SKM-1 treated with dmso at 0.1 percent for 144 hours (cell line): ENCODE data around the gene RSPO4.
"Not testable (repeated sequence)": the region's sequence is repeated elsewhere in the genome, so short reads cannot be mapped to it uniquely, and the experiment has no call there.

ENCODE experiments used
- DNase-seq: peaks from one replicate; lab custom pipeline; 2025; ENCODE audit not compliant: unreplicated experiment; lab: John Stamatoyannopoulos, UW

The RSPO4 gene

DNA sequence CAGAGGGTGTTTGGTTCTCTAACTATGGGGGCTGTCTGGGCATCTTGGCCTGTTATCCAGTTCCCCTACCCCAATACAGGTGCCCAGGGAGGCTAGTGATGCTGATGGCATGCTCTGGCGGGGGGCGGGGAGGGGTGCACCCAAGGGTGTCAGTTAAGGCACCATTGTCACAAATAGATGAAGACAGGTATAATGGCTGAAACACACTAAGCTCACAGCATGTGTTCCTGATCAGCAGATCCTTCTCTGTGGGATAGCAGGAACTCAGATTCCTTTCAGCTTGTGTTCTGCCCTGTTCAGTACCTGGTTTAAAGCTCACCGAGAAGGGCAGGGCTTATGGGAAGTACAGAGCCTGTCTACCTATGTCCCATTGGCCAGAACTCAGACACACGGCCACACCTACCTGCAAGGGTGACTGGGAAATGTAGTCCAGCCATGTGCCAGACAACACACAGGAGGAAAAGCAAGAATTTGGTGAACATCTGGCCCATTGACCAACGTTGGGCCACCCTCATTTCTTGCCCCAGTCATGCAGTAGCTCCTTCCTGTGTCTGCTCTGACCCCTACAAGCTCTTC, 3.4 kb upstream of the RSPO4 start:
- peak; percentile 28 for DNase-seq

DNA sequence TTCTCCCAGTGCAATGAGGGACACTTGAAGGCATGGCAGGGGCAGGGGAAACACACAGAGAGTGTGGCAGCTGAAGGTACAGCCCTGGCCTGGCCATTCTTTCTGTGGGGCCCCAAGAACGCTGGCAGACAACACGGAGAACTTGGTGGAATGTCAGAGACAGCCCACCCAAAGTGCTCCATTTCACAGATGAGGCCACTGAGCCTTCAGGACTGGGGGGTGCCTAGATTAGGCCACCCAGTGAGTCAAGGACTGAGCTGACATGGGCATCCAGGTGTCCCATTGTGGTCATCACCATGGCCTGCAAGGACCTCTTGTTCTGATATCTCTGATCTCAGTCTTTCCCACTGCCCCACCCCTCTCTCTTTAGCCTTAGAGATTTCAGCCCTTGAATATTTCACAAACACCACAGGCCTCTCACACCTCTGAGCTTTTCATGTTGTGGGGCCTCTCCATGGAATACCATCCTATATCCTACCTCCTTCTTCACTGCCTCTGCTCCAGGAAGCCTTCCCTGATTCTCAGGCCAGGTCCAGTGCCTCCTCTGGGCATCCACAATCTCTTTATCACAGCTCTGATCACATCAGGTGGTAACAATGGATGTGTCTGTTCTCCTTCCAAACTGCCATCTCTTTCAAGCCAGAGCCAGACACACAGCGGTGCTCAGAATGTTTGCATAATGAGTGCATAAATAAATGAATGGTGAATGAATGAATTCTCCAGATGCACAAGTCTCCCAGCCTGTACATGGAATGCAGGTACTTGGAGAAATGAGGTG, 2.0 kb upstream of the RSPO4 start:
- DNase-seq = no peak

DNA sequence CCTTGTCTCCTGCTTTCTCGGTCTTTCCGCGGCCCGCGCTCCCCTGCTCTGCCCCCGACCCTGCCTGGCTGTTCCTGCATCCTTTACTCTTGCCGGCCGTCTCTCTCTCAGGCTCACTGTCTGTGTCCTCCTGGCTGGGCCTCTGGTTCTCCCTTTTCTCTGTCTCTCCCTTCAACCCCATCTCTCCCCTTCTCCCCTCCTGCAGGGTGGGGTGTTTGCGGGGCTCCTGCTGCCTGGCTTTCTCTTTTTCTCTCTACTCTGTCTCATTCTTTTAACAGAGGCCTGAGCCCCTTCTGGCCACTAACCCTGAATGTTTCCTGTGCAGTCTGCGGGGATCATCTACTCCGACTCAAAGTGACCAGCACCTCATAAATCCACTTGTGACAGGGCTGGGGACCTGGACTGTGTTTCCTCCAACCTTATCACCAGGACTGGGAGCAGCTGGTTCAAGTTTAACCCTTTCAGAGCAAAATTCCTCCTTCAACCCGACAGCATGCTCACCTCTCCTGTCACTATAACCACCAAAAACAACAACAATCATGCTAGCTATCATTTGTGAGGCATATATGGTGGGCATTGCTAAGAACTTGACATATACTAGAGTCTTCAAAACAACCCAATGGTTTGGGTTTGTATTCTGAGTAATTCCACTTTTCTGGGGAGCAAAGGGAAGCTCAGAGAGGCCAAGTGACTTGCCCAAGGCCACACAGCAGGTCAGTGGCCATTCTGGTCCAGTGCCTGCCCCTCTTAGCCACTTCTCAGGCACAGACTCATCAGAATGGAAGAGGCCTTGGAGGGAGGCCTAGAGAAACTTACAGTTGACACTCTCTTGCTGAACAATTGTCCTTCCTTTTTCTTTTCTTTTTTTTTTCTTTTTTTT, 811 bp upstream of the RSPO4 start:
- no peak for DNase-seq

DNA sequence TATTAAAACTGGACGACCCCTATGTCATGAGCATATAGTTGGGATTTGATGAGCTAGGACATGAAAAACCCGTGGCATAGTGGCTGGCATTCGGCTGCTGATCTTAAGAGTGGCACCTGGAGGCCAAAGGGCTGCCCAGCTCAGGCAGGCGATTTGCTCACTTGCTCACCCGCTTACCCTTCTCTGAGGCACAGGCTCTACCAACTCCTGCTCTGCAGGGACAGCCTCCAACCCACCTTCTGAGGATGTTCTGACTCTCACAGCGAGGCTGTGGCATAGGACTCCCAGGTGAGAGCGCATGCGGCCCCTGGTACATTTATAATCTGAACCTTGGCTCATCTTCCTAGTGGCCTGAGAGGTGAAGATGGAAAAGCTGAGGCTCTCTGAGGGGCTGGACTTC, 995 bp downstream of the RSPO4 start:
- no peak for DNase-seq

GRCh38 chr20:998231-998830, 3.8 kb downstream of the RSPO4 start:
- no peak for DNase-seq

DNA sequence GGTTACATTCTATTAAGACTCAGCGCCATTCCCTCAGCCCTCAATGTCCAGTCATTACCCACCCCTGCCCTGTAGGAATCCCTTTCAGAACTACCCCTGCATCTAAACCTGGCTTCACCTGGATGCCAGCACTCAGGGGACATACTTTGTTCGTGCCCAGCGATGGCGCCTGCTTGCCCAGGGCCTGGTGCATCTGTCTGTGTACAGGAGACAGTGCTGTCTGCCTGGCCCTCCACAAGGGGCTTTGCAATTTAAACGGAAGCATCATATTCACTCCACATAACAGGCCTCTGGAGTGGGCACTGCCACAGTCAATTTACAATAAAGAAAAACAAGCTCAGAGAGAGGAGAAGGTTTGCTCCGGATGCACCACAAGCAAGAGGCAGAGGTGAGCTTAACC, 4.6 kb downstream of the RSPO4 start:
- DNase-seq = no peak

GRCh38 chr20:997016-997415, 5.1 kb downstream of the RSPO4 start:
- no peak for DNase-seq

- DNase-seq = peak; percentile 20
Measured at GRCh38 chr20:995170-995569, 6.9 kb downstream of the RSPO4 start.

- DNase-seq = no peak
Measured at GRCh38 chr20:992801-993535, 9.1 kb downstream of the RSPO4 start.

DNA sequence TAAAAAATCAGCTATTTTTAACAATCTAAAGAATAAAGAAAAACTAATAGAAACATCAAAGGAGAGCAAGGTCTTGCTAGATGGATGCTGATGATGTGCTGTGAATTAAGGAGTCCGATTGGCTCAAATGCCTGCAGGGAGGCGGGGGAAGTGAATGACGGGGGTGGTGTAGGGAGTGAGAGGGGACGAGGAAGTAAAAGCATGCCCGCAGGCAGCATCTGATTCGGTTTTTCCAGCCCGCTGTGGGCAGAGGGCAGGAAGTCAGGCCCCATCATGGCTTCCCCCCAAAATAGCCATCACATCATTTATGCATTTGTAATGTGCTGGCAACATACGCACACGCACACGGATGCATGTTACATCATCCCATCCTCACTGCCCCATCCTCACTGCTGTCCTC, 10.3 kb downstream of the RSPO4 start:
- no peak for DNase-seq

DNA sequence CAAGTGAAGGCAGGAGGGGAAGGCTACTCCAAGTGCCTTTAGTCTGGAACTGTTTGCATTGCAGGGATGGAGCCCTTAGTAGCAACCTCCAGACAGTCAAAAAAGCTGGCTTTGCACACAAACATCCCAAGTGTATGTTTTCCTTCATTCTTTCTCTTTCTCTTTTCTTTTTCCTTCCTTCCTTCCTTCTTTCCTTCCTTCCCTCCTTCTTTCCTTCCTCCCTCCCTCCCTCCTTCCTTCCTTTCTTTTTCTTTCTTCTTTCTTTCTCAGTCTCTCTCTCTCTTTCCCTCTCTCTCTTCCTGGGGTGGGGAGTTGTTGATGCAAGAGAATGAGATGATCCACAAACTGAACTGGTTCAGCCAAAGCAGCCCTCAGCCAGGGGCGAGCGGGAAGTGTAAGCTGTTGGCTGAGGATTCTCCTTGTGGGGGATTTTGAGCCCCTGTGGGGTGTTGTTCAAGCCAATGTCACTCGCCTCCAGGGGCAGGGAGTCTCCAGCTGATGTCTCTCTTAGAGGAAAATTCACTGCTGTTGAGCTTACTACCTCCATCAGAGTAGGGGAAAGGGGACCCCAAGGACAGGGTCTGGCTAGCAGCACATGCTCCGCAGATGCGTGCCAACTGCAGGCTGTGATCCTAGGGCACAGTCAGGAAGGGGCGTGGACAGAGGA, 11.7 kb downstream of the RSPO4 start:
- DNase-seq = no peak

GRCh38 chr20:988272-988671, 13.8 kb downstream of the RSPO4 start:
- DNase-seq = no peak

- DNase-seq = no peak
Measured at GRCh38 chr20:987677-988076, 14.4 kb downstream of the RSPO4 start.

- no peak for DNase-seq
Measured at GRCh38 chr20:986733-987355, 15.3 kb downstream of the RSPO4 start.

DNA sequence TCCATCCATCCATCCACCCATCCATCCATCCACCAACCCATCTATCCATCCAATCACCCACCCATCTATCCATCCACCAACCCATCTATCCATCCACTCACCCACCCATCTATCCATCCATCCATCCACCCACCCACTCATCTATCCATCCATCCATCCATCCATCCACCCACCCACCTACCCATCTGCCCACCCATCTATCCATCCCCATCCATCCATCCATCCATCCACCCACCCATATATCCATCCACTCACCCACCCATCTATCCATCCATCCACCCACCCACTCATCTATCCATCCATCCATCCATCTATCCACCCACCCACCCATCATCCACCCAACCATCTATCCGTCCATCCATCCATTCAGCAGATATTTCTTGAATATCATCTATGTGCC, 17.1 kb downstream of the RSPO4 start:
- DNase-seq = not testable (repeated sequence)

DNA sequence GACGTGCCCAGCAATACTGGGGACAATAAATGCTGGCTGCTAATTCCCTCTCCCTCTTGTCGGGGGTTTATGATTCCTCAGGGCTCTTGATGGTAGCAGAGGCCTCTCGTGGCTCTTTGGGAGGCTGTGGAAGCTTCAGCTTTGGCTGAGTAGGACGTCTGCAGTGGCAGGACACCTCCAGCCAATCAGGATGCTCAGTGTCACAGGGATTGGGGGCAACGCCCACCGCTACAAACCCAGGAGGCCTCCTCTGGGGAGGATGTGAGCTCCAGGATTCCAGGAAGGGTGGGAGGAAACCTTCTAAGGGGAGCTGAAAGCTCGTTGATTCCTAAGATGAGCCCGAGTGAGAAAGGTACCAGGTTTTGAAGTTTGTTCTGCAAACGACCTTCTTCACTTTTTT, 19.4 kb downstream of the RSPO4 start:
- DNase-seq = no peak

GRCh38 chr20:977021-977420, 25.1 kb downstream of the RSPO4 start:
- DNase-seq = no peak

GRCh38 chr20:976033-976432, 26.1 kb downstream of the RSPO4 start:
- no peak for DNase-seq

- DNase-seq = peak; percentile 67
Measured at GRCh38 chr20:973785-974194, 28.3 kb downstream of the RSPO4 start.

DNA sequence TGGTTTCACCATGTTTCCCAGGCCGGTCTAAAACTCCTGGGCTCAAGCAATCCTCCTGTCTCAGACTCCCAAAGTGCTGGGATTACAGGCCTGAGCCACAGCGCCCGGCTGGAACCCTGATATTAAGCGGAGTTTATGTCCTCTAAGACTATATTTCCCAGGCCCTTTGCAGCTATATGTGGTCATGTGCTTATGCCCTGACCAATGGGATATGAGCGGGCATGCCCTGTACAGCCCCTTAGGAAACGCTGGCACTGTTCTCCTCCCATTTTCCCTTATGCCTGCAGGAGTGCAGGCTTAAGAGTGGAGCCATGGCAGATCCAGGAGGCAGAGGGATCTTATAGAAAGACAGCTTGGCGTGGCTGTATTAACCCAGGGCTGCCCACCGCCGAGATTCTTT, 29.9 kb downstream of the RSPO4 start:
- no peak for DNase-seq
